HEK293T (cell line): ENCODE data around the gene ACVR2A.

Experiments used
- CTCF ChIA-PET: fragments of 350-600 bp; formaldehyde crosslinking; extraction: SDS; loops from one replicate; lab custom pipeline; 2021; ENCODE audit warnings: antibody characterized with exemption, inconsistent platforms; lab: Yijun Ruan, JAX
- POLR2A ChIA-PET: fragments of 350-600 bp; formaldehyde crosslinking; extraction: SDS; loops from one replicate; lab custom pipeline; 2020; ENCODE audit warnings: antibody characterized with exemption, inconsistent platforms; lab: Yijun Ruan, JAX
- DNase-seq: peaks from one replicate; pipeline ENCODE4 v3.0.0; 2012; ENCODE audit warnings: mixed read lengths; ENCODE audit errors: extremely low spot score
- ARNT ChIP-seq: fragments of 450-650 bp; IDR thresholded peaks from 2 replicates; pipeline ENCODE4 v1.6.1; 2017; ENCODE audit warnings: mild to moderate bottlenecking
- BHLHE40 ChIP-seq: fragments of 450-650 bp; IDR thresholded peaks from 2 replicates; pipeline ENCODE4 v1.6.1; 2016; ENCODE audit warnings: mild to moderate bottlenecking, moderate library complexity, borderline replicate concordance
- CTBP1 ChIP-seq: fragments of 450-650 bp; IDR thresholded peaks from 2 replicates; pipeline ENCODE4 v1.6.1; 2016; ENCODE audit warnings: borderline replicate concordance
- ELF4 ChIP-seq: fragments of 450-650 bp; IDR thresholded peaks from 2 replicates; pipeline ENCODE4 v1.6.1; 2017; ENCODE audit warnings: antibody characterized with exemption
- FOXA1 ChIP-seq: fragments of 450-650 bp; IDR thresholded peaks from 2 replicates; pipeline ENCODE4 v1.6.1; 2016; ENCODE audit warnings: mild to moderate bottlenecking
- FOXK2 ChIP-seq: fragments of 450-650 bp; IDR thresholded peaks from 2 replicates; pipeline ENCODE4 v1.6.1; 2016; ENCODE audit warnings: mild to moderate bottlenecking
- FOXM1 ChIP-seq: fragments of 450-650 bp; IDR thresholded peaks from 2 replicates; pipeline ENCODE4 v1.6.1; 2017; ENCODE audit warnings: mild to moderate bottlenecking, borderline replicate concordance
- HDGF ChIP-seq: fragments of 450-650 bp; IDR thresholded peaks from 2 replicates; pipeline ENCODE4 v1.6.1; 2017; ENCODE audit warnings: antibody characterized with exemption, borderline replicate concordance
- L3MBTL2 ChIP-seq: fragments of 450-650 bp; conservative IDR thresholded peaks from 2 replicates; pipeline ENCODE4 v1.6.1; 2016; ENCODE audit warnings: mild to moderate bottlenecking
- LEF1 ChIP-seq: fragments of 450-650 bp; IDR thresholded peaks from 2 replicates; pipeline ENCODE4 v1.6.1; 2017; ENCODE audit warnings: mild to moderate bottlenecking, borderline replicate concordance
- NFRKB ChIP-seq: fragments of 450-650 bp; IDR thresholded peaks from 2 replicates; pipeline ENCODE4 v1.6.1; 2016; ENCODE audit warnings: mild to moderate bottlenecking, moderate library complexity
- SP1 ChIP-seq: fragments of 450-650 bp; IDR thresholded peaks from 2 replicates; pipeline ENCODE4 v1.6.1; 2017
- SUZ12 ChIP-seq: fragments of 450-650 bp; IDR thresholded peaks from 2 replicates; pipeline ENCODE4 v1.6.1; 2016; ENCODE audit warnings: mild to moderate bottlenecking
- TARDBP ChIP-seq: fragments of 450-650 bp; IDR thresholded peaks from 2 replicates; pipeline ENCODE4 v1.6.1; 2016
- ZNF384 ChIP-seq: fragments of 450-650 bp; IDR thresholded peaks from 2 replicates; pipeline ENCODE4 v1.6.1; 2016
- TF ChIP-seq, protein P1 (sequence below): fragments of 450-650 bp; IDR thresholded peaks from 2 replicates; pipeline ENCODE4 v1.6.1; 2016

Gene ACVR2A

GRCh38 chr2:147862859-147863516 lies 18.2 kb downstream of the ACVR2A start:
- POLR2A ChIA-PET = no interaction called here
- CTCF ChIA-PET = no interaction called here
- TF ChIP-seq BHLHE40 (no peak), HDGF (no peak), SP1 (no peak), ARNT (no peak), TARDBP (no peak), ZNF384 (no peak), L3MBTL2 (no peak), LEF1 (no peak), NFRKB (no peak), FOXK2 (no peak), FOXM1 (no peak), CTBP1 (no peak), ELF4 (no peak), SUZ12 (no peak), FOXA1 (no peak)
- TF ChIP-seq, protein P1, sequence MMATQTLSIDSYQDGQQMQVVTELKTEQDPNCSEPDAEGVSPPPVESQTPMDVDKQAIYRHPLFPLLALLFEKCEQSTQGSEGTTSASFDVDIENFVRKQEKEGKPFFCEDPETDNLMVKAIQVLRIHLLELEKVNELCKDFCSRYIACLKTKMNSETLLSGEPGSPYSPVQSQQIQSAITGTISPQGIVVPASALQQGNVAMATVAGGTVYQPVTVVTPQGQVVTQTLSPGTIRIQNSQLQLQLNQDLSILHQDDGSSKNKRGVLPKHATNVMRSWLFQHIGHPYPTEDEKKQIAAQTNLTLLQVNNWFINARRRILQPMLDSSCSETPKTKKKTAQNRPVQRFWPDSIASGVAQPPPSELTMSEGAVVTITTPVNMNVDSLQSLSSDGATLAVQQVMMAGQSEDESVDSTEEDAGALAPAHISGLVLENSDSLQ = no peak
- DNase-seq = no peak

GRCh38 chr2:147863835-147864234 lies 19.0 kb downstream of the ACVR2A start:
- CTCF ChIA-PET = no interaction called here
- TF ChIP-seq SUZ12 (no peak), L3MBTL2 (no peak), CTBP1 (no peak), FOXM1 (no peak), LEF1 (no peak), ARNT (no peak)
- POLR2A ChIA-PET = no interaction called here
- no peak for DNase-seq

DNA sequence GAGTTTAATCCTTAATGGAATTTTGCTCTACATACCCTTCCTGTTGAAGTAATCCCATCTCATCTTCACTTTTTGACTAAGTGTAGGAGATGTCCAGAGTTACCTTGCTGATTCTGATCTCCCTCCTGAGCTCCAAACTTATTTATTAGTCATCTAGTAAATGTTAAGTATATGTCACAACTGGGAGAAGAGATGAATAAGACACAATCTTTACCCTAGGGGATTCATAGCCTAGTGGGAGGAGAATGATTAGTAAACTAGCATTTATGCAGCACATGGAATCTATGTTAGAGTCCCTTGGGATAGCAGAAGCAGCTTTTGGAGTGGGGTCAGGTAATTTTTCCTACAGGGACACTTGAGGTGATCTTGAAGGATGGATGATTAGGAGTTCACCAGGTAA lies 20.7 kb downstream of the ACVR2A start:
- no peak for DNase-seq
- POLR2A ChIA-PET = no interaction called here
- no peak for TF ChIP-seq FOXA1
- CTCF ChIA-PET = no interaction called here

GRCh38 chr2:147867050-147867449 lies 22.2 kb downstream of the ACVR2A start:
- ChIA-PET CTCF (no interaction called here), POLR2A (no interaction called here)
- no peak for DNase-seq
- no peak for TF ChIP-seq SUZ12
- TF ChIP-seq HDGF = no peak
- TF ChIP-seq FOXK2 = no peak
- no peak for TF ChIP-seq ELF4
- TF ChIP-seq FOXM1 = no peak
- TF ChIP-seq SP1 = no peak
- TF ChIP-seq FOXA1 = no peak

GRCh38 chr2:147869934-147870333 lies 25.1 kb downstream of the ACVR2A start:
- no peak for DNase-seq
- TF ChIP-seq SP1 (no peak), CTBP1 (no peak), FOXA1 (no peak), HDGF (no peak), SUZ12 (no peak), ELF4 (no peak), FOXM1 (no peak), BHLHE40 (no peak), TARDBP (no peak), ZNF384 (no peak)
- TF ChIP-seq, protein P1 = no peak
- ChIA-PET CTCF (no interaction called here), POLR2A (no interaction called here)

DNA sequence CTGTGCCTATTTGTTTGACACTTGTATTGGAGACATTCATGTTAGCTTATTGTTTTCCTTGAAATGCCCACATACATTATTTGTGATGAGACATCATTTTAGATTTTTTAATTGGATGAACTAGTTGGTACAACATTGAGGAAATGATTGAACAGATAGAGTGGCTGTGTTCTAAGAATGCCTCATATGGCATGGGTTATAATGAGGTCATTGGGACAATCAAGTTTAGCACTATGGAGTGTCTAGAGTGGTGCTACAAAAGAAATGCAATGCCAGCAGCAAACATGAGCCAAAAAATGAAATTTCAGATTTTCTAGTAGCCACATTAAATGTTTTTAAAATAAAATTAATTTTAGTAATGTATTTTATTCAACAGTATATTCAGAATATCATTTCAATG lies 28.1 kb downstream of the ACVR2A start:
- DNase-seq = no peak
- POLR2A ChIA-PET = no interaction called here
- TF ChIP-seq FOXM1 (no peak), L3MBTL2 (no peak), FOXA1 (no peak), LEF1 (no peak), ELF4 (no peak), ARNT (no peak), ZNF384 (no peak), BHLHE40 (no peak)
- TF ChIP-seq, protein P1 = no peak
- CTCF ChIA-PET = no interaction called here

- POLR2A ChIA-PET = no interaction called here
- TF ChIP-seq CTBP1 (no peak), SP1 (no peak), L3MBTL2 (no peak), ARNT (no peak), FOXA1 (no peak), LEF1 (no peak), TARDBP (no peak), SUZ12 (no peak), HDGF (no peak), ZNF384 (no peak), NFRKB (no peak), FOXK2 (no peak), FOXM1 (no peak), ELF4 (no peak), BHLHE40 (no peak)
- TF ChIP-seq, protein P1 = no peak
- CTCF ChIA-PET = no interaction called here
- no peak for DNase-seq
Observed at GRCh38 chr2:147873859-147874483, 29.1 kb downstream of the ACVR2A start.
